GM20000 (cell line): ENCODE data around the gene SPATA12.
A peak's percentile ranks its signal among the peaks of the same experiment; 100 is the strongest.

ENCODE experiments used
- DNase-seq: peaks from one replicate; pipeline ENCODE4 v3.0.0; 2012; ENCODE audit warnings: low spot score
- CTCF ChIP-seq: IDR thresholded peaks from 2 replicates; pipeline ENCODE4 v1.5.1; 2012; ENCODE audit warnings: mild to moderate bottlenecking, control low read depth; ENCODE audit errors: extremely low read depth, missing control alignments

SPATA12 gene

GRCh38 chr3:57091521-57092273 lies 31.2 kb downstream of the SPATA12 start:
- no peak for DNase-seq
- TF ChIP-seq CTCF = no peak

- peak; percentile 12 for TF ChIP-seq CTCF
- DNase-seq = no peak
Measured at GRCh38 chr3:57093489-57093888, 33.0 kb downstream of the SPATA12 start.

GRCh38 chr3:57093971-57094535 lies 33.6 kb downstream of the SPATA12 start:
- TF ChIP-seq CTCF = no peak
- no peak for DNase-seq

GRCh38 chr3:57094575-57094974 lies 34.1 kb downstream of the SPATA12 start:
- no peak for DNase-seq
- no peak for TF ChIP-seq CTCF

- TF ChIP-seq CTCF = no peak
- DNase-seq = no peak
Measured at GRCh38 chr3:57095363-57095762, 34.9 kb downstream of the SPATA12 start.

- no peak for TF ChIP-seq CTCF
- DNase-seq = no peak
Measured at GRCh38 chr3:57097536-57097935, 37.1 kb downstream of the SPATA12 start.

GRCh38 chr3:57098418-57099310 lies 38.2 kb downstream of the SPATA12 start:
- TF ChIP-seq CTCF = no peak
- DNase-seq = no peak
